M059J (cell line): ENCODE measurements around the gene NABP1. TPM values are rescaled to one million over a fixed set of nuclear protein-coding genes. Genes with fewer than 3 reads are reported as not detected.
"Not testable (repeated sequence)": the region's sequence is repeated elsewhere in the genome, so short reads cannot be mapped to it uniquely, and the experiment has no call there.

ENCODE experiments used
- DNase-seq: peaks from one replicate; pipeline ENCODE4 v3.0.0-alpha.2; 2012; ENCODE audit warnings: low read depth
- total RNA-seq: library from RNA; depleted of rRNA; stranded (reverse); fragments of >200 nt; shearing (Covaris generic); gene quantifications from 2 replicates; pipeline ENCODE4 v1.2.3, GENCODE V29; 2014; rRNA removed

The NABP1 gene, protein sequence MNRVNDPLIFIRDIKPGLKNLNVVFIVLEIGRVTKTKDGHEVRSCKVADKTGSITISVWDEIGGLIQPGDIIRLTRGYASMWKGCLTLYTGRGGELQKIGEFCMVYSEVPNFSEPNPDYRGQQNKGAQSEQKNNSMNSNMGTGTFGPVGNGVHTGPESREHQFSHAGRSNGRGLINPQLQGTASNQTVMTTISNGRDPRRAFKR
- total RNA-seq, result 18.6 and 37.5 TPM in 2 replicates

- peak; percentile 94 for DNase-seq
These were observed at the start of gene NABP1 for GRCh38 chr2:191677646-191678436. NABP1 (plus strand) TSS chr2:191678136; CDS start chr2:191678615, 479 bp downstream.

DNA sequence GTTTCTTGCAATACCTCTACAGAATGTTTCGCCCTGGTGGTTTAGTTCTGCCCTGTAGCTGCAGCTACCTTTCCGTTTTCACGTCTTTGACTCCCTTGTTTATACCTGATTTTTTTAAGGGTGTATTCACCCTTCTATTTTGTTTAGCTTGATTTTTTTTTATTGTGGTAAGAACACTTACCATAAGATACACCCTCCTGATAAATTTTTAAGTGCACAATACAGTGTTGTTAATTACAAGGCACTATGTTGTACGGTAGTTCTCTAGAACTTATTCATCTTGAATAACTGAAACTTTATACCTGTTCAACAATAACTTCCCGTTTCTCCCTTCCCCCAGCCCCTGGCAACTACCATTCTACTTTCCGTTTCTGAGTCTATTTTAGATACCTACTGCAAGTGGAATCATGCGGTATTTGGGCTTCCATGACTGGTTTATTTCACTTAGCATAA, 48.9 kb upstream of the NABP1 start:
- no peak for DNase-seq

DNA sequence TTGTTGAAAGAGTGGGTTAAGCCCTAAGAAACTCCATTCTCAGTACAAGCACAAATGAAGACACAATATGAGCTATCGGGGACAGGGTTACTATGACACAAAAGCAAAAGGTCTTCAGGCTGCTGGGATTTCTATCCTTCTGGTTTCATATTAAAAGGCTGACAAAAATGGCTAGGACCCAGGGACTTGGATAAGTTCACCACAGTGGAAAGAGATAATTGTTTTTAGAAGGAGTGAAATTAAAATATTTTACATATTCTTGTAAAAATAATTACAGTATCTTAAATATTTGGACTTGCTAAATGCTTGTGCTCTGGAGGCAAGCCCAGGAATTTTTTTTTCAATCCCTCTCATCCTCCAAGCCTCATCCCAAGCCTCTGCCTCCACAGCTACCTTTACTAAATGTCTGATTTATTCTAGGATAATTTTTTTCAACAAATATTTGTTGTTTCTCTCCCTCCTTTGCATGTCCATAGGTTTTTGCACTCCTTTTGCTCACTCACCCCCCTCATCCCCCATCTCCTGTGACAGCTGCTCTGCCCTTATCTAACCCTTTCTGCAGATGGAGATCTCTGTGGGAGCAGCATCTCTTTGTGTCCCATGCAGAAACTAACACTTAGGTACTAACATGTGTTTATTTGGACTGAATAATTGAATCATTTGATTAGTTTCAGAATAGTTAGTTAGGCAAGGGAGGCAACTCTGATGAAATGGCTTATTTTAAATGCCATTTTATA, 47.8 kb upstream of the NABP1 start:
- DNase-seq, result no peak

GRCh38 chr2:191631754-191632153, 46.2 kb upstream of the NABP1 start:
- peak; percentile 93 for DNase-seq

DNA sequence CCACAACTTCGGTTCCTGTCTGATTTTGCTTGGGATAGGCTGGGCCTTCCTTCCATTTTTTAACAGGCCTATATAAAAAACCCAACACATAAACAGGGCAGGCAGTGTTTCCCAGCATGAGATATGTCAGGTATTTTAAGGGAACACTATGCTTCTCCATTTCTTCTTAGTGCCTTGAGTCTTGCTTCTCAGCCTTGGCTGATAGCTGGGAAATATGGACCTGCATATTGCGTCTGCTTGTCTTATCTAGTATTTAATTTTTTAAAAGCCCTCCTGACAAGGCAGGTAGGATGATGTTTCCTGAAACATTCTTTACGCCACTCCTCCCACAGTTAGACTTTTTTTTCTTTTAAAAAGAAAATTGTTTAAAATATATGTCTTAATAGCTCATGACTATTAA, 45.5 kb upstream of the NABP1 start:
- DNase-seq, result no peak

DNA sequence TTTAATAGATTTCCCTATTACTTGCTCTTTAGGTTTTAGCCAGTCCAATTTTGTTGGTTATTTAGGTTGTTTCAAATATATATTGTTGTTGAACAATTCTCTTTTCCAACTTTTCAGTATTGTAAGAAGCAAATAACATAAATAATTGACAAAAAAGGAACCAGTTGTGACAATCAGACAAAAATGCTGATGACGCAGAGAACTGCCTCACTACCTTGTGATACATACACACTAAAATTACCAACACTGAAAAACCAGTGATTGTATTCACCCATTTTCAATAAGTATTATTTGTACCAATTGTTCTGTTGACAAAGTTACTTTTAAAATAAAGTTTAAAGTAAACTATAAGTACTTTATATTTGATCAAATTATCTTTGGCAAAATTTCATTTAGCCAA, 43.1 kb upstream of the NABP1 start:
- DNase-seq, result no peak

DNA sequence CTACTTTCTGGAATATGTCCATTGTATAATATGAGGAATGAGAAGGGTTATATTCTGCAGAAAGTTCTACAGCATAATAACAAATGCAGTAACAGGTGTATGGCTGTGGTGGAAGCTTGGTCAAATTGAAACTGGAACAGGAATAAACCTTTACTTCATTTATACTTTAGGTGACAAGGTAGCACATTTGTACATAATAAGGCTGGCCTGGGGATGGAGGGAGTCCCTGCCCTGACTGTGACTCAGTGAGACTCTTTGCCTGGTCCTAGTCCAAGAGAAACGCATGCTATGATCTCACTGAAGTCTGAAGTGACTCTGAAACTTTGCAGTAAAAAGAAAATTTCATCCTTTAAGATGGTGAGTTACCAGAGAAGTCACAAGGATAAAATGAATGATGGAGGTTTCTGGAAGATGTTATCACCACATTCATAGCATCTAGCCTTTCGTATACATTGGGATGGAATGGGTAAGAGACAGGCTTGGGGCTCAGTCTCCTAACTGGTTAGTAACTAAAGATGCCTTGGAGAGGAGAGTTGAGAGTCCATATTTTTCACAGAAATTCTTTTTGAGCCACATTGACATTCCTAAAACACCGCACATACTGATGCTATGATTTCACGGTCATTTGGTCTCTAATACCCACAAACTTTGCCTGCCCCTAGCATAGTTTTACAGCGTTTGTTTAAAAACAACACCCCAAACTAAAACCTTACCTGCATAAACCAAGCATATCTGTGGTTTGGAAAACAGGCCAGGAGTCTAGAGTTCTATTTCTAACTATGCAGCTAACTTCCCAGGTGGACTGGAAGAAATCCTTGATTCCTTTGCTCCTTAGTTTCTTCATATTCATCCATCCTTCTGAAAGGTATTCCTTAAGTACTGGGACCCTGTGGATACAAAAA, 42.4 kb upstream of the NABP1 start:
- peak; percentile 94 for DNase-seq

DNA sequence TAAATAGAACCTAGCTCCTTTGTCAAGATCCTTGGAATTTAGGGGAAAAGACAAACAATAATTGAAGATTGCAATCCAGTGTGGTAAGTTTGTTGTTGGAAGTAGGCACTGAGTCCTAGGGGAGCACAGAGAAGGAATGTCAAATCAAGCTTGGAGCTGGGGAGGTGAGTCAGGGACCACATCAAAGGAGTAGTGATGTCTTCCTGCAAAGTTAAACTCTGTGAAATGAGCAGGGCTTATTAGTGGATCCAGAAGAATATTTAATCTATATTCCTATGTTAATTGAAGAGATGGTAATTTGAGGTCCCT, 41.7 kb upstream of the NABP1 start:
- DNase-seq, result peak; percentile 94

- DNase-seq, result no peak
These were observed 41.4 kb upstream of the NABP1 start for GRCh38 chr2:191636586-191636985.

DNA sequence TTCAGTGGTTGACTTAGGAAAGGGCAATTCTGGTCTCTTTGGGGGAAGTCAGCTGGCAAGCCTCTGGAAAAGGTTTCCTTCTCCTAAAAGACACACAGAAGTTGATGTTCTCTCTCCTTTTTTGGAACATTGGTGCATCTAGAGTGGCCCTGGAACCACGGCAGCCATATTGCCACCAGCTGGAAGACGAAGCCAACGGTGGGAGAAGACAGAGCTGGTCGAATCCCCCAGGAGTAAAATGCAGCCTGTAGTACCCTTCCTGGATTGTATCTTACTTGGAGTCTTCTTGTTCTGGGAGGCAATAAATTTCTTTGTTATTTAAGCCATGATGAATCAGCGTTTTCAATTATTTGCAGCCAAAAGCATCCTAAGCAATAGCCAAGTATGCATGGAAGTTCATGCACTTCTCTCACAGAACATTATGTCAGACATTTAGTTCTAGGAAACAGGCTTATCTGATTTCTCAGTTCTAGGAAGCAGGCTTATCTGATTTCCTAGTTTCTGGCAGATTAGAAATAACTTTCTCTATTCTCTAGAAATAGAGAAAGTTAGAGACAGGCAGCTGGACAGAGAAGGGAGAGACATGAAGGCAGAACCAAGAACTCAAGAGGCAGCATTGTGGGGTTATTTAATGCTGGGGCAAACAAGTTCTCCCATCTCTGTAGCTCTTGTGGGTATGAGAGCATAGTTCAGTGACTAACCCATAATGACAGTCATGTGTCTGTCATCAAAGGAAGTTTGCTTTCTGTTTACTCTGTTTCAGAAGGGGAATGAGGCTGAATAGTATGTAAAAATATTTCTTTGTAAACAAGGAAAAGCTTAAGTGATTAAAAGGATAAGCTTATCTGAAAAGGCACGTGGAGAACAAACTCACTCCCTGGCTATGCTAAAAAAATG, 40.5 kb upstream of the NABP1 start:
- peak; percentile 84 for DNase-seq

DNA sequence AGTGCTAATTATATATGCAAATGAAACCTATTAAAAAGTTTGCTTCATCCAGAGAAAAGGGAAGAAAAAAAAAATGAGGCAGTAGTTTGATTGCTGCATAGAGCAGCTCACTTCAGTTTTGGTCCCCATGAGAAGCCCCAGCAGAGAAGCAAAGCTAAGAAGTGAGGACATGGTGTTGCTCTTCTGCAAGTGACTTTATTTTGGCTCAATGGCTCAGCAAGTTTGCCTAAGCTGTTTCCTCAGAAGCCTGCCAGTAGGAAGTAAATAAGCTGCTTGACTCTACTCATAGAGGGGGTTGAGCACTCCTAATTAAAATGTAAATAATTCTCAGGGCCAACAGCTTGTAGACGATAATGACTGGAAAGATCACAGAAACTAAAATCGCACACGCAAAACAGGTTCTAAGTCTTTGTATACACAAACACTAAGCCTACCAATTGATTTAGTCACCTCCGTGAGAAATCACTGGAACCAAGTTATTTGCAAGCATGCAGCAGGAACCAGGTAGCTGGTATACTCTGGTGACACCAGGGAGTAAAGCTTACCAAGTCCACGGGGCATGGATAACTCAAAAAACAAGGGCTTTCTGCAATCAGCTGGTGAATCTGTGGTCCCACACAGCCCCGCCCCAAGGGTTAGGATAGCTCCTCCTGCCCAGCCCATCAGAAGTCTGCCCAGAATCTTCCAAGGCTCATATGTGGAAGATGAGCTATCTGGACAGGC, 39.7 kb upstream of the NABP1 start:
- DNase-seq, result peak; percentile 74

DNA sequence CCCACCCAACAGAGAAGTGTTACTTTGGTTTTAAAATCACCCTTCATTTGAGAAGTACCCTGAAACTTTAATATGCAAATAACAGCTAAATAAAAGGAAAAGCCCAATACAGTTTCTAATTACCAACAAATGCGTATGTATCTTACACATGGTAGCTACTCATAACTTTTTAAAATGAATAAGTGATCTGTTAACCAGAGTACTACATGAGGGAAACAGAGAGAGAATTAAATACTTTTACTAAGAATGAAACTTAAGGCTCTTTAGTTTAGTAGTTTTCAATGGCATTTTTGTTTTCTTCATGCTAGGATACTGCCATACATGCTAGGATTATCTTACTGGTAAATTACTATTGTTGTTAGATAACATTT, 39.1 kb upstream of the NABP1 start:
- no peak for DNase-seq

DNA sequence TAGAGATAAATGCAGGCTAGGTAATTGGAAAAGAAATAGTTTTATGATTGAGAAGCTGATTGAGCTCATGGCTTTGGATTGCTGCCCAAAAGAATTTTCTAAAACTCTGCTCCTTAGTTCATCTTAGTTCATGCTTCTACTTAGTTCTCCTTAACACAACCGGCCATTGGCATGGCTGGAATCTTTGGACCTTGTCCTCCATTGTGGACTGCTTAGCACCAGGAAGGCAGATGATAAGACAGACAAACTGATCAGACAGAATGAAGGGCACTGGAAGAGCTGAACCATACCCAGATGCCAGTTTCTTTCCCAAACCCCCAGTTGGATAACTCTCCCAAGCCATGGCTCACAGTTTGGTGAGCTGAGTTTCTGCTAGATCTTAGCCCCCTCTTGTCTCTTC, 36.3 kb upstream of the NABP1 start:
- DNase-seq, result no peak

DNA sequence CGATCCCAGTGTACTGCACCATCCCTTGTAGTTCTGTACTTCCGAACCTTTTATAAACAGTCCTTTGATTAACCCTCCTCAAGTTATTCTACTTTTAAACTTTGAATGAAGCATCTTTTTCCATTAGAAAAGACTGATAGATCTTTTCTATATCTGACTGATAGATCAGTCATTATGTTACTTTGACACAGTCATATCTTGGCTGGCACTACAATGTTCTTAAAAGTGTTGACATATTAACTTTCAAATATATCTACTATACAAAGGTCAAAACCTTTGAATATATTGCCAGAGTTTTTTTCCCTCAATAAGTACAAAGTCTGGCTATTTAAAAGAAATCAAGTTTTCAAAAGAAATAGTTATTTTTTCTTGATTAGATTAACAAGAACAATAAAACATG, 35.4 kb upstream of the NABP1 start:
- DNase-seq, result no peak

- no peak for DNase-seq
These were observed 34.5 kb upstream of the NABP1 start for GRCh38 chr2:191643429-191643828.

GRCh38 chr2:191644613-191645012, 33.3 kb upstream of the NABP1 start:
- DNase-seq, result not testable (repeated sequence)

- DNase-seq, result no peak
These were observed 32.9 kb upstream of the NABP1 start for GRCh38 chr2:191645032-191645431.

DNA sequence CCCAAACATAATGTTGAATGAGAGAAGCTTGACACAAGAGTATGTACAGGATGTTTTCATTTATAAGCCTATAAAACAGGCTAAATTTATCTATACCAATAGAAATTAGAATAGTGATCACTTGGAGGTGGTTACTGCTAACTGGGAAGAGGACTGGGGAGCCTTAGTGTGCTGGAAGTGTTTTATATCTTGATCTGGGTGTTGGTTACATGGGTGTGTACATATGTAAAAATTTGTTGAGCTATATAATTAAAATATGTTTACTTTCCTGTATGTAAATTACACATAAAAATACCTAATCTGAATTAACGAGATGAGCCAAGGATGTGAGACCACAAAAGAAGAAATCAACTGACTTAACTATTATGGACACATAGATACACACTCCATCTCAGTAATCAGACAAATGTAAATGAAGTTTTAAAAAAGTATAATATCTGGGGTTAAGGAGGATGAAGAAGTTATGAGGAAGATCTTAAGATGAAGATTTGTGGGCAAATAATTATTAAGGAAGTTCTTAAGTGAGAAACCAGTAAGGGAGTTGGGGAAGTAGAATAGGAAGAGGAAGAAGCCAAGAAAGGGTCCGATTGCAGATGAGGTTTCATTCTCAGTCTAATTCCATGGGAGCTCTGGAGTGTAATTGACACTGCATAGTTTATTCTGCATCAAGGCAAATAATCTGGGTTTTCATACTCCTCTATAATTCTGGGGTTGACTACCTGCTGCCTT, 32.3 kb upstream of the NABP1 start:
- DNase-seq, result no peak

GRCh38 chr2:191646163-191646902, 31.6 kb upstream of the NABP1 start:
- peak; percentile 56 for DNase-seq
